GM19395 (cell line): ENCODE results near the gene EDN1.
"Not testable (repeated sequence)": the region's sequence is repeated elsewhere in the genome, so short reads cannot be mapped to it uniquely, and the experiment has no call there.

Experiments
- ATAC-seq: cut with Tn5 transposase; IDR thresholded peaks from one replicate; pipeline ENCODE4 v1.9.1; 2021; ENCODE audit warnings: mild to moderate bottlenecking, moderate library complexity; ENCODE audit not compliant: unreplicated experiment

Gene EDN1

DNA sequence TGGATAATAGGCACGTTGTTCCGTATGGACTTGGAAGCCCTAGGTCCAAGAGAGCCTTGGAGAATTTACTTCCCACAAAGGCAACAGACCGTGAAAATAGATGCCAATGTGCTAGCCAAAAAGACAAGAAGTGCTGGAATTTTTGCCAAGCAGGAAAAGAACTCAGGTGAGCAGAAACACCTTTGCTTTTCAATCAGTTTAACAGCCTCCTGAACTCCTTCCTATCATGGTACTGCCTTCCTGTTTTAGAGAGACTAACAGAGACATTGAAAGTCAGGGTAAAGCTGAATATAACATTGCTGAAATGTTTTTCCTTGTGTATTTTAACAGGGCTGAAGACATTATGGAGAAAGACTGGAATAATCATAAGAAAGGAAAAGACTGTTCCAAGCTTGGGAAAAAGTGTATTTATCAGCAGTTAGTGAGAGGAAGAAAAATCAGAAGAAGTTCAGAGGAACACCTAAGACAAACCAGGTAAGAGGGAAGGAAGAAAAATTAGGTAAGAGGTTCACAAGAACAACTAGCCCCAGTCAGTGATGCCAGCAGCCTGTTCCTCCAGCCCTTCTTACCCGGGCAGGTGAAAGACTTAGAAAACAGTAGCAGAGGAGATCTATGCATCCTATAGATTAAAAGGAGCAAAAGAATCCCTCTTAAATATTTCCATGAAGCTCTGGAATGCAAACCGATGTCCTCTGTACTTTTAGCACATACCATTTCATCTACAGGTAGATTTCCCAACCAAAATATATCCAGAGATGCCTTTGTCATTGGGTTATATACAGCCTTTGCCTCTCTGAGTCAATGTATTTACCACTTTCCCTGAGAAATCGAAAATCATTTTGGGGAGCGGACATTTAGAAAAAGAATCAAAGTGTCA lies 4.0 kb downstream of the EDN1 start:
- ATAC-seq = no peak

GRCh38 chr6:12294851-12295536 lies 4.8 kb downstream of the EDN1 start:
- ATAC-seq = no peak

- no peak for ATAC-seq
Observed at GRCh38 chr6:12295558-12296254, 5.5 kb downstream of the EDN1 start.

- ATAC-seq = no peak
Observed at GRCh38 chr6:12296255-12296573, 6.1 kb downstream of the EDN1 start.

DNA sequence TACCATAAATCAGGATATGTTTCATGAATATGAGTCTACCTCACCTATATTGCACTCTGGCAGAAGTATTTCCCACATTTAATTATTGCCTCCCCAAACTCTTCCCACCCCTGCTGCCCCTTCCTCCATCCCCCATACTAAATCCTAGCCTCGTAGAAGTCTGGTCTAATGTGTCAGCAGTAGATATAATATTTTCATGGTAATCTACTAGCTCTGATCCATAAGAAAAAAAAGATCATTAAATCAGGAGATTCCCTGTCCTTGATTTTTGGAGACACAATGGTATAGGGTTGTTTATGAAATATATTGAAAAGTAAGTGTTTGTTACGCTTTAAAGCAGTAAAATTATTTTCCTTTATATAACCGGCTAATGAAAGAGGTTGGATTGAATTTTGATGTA lies 6.4 kb downstream of the EDN1 start:
- no peak for ATAC-seq

DNA sequence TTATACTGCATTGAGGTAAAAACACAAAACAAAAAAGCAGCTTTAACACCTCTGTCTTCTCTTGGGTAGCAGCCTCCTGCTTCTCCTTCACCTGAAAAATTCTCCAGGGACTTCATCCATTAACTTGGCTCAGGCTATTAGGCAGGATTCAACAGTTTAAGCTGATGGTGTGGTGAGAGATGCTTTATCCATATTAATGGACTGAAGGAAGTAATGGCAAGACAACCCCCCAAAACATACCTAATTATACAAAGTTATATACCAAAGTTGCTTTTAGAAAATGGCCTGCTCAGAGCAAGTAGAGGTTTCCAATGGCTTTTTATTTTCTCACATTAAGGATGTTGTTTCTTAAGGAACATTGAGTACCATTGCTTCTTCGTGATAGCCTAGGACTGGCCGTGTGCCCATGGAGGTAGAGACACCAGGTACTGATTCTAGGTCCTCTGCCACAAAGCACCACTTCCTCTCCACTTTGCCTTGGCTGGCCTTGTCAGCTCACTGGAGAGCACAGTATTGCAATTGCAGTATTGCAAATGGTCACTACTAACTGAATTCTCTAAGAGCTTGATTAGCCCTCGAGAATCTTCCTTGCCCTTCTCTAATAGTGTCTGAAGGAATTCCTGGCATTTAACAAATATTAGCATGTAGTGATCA lies 7.3 kb downstream of the EDN1 start:
- ATAC-seq = no peak

- no peak for ATAC-seq
Observed at GRCh38 chr6:12298017-12298978, 8.1 kb downstream of the EDN1 start.

DNA sequence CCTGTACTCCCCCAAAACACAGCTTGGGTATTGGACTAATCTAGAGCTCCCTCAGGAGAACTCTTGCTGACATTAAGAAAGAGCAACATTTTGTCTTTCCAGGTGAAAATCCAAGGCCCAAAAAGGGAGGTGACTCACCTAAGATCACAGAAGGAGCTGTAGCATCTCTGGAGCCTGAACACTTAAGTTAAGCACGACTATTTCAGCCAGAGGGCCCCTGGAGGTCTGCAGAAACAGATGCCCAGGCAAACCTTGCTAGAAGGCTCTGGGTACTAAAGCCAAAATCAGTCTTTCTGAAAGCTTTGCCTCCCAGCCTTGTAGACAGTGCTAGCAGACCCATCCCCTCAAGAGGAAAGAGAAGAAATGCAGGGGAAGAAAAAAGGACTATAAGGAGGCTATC lies 8.8 kb downstream of the EDN1 start:
- ATAC-seq = no peak

GRCh38 chr6:12301018-12301417 lies 10.9 kb downstream of the EDN1 start:
- no peak for ATAC-seq

DNA sequence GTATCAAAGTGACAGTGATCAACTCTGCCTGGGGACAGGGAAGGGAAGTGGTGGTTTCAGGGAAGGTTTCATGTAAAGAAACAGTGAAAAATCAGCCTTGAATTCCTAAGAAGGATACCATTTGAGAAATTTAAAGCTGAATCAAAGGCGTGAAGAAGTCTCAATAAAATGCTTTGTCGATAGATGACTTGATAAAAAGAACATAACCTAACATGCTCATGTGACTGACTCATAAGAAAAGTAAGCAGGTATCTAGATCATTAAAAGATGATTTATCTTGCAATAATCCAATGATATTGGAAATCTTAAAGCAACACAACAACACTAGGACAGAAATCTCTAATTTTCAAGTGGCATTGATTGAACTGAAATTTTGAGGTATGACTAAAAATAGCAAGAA lies 14.3 kb downstream of the EDN1 start:
- no peak for ATAC-seq

DNA sequence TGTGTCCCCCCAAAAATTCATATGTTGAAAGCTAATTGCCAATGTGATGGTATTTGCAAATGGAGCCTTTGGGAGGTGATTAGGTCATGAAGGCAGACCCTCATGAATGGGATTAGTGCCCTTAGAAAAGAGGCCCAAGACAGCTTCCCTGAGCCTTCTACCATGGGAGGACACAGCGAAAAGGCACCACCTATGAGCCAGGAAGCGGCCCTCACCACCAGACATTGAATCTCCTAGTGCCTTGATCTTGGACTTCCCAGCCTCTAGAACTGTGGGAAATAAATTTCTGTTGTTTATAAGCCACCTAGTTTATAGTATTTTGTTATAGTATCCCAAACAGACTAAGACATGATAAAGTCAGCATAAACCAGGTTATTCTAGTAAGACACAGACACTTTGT lies 18.9 kb downstream of the EDN1 start:
- no peak for ATAC-seq

- no peak for ATAC-seq
Observed at GRCh38 chr6:12311106-12311505, 20.9 kb downstream of the EDN1 start.

GRCh38 chr6:12312736-12313135 lies 22.6 kb downstream of the EDN1 start:
- no peak for ATAC-seq

GRCh38 chr6:12313306-12313991 lies 23.3 kb downstream of the EDN1 start:
- no peak for ATAC-seq

DNA sequence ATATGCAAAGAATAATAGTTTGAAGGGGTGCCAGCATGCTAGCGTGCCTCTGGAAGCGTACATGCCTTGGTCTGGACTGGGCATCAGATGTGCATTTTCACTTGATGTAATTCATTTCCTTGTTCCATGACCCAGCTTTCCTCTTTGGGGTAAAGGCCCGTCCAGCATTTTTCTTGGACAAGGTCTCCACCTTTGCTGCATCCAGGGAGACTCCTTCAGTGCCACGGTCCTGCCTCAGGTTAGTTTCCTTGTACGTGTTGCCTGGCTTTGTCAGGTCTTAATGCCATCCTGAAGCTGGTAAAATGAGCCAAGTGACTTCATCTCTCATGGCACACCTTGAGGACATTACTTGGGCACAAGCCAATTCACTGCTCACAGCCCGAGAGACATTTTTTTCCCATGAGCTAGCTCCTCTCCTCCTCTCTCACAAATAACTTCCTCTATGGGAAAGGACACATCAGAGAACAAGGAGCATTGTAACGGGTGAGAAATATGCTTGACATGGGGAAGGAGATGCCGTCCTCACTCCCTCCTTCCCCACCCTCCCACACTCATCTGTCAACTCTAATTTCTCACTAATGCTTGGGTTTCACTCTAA lies 23.9 kb downstream of the EDN1 start:
- ATAC-seq = no peak

DNA sequence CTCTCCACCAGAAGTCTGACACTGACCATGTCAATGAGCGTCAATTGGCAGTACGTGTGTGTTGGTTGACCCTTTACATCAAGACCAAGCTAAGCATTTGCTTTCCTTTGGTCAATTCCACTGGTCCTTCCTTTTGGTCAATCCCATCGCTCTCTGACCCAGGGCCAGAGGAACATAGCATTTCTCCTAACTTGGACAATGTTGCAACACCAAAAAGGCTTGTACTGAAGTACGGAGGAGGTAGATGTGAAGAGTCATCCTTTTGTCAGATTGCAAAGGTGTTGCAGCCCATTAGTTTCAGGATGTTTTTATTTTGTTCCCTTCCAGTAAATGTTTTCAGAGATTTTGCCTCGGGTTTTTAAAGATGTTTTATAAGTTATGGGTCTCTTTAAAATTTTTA lies 24.6 kb downstream of the EDN1 start:
- no peak for ATAC-seq

DNA sequence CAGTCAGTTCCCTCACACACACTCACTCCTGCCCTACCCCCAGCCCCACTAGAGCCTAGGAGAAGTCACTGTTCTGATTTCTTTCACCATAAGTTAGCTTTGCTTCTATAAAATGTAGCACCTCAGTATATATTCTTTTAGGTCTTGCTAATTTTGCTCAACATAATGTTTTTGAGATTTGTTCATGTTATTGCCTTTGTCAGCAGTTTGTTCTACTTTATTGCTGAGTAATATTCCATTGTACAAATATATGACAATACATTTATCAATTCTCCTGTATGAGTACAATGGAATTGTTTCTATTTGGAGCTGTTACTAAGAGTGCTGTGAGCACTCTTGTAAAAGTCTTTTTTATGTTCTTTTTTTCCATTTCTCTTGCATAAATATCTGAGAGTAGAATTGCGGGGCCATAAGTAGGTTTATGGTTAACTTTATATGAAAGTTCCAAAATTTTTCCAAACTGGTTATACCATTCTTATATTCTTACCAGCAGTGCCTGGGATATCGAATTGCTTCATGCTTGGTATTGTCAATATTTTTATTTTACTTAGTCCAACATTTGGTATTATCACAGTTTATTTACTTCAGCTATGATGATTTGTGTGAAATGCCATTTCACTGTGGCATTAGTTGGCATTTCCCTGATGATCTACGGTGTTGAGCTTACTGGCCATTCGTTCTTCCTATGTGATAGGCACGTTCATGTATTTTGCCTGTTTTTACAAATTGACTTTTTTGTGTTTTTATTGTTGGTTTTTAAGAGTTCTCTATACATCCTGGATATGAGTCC lies 25.3 kb downstream of the EDN1 start:
- no peak for ATAC-seq

DNA sequence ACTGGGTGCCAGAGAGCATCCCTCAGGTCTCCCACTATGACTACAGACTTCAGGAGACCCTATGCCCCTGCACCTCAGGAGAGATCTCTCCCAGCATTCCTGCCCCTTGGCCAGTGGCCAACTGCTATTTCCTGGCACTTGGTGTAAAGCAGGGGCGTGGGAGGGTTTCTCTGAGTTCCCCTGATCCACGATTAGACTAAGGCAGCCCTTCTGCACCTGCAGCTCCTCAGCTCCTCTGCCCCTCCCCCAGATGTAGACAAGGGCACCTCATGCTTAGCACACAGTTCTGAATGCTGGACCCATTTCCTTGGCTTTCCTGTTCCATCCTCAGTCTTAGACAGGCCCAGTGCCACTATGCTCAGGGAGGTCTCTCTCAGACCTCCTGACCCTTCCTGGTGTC lies 28.6 kb downstream of the EDN1 start:
- no peak for ATAC-seq

DNA sequence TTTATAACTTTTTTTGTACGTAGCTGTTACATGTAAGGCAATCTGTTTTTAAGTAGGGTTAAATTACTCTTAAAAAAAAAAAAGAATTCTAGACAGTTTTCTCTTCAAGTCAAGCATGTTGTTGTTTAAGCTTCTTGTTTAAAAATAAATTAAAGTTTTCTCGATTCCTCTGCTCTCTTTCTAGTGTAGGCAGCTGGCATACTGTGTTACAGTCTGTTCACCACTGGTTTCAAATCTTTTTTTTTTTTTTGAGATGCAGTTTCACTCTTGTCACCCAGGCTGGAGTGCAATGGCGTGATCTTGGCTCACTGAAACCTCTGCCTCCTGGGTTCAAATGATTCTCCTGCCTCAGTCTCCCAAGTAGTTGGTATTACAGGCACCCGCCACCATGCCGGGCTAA lies 29.9 kb downstream of the EDN1 start:
- not testable (repeated sequence) for ATAC-seq
